ENCODE results near the gene ADAMTS14.
"Not testable (repeated sequence)": the region's sequence is repeated elsewhere in the genome, so short reads cannot be mapped to it uniquely, and the experiment has no call there.

The ADAMTS14 gene

GRCh38 chr10:70760271-70760787 is 88.0 kb downstream of the ADAMTS14 start:
- no peak overlapping the region for H3K27ac ChIP-seq
- no peak for TF ChIP-seq CTCF (IDR thresholded peaks at IDR 0.05)
- TF ChIP-seq ZFX (IDR thresholded peaks at IDR 0.05; ENCODE audit: borderline replicate concordance) = no peak

- TF ChIP-seq ZFX (IDR thresholded peaks at IDR 0.05; ENCODE audit: borderline replicate concordance) (no peak), CTCF (IDR thresholded peaks at IDR 0.05) (no peak)
- H3K27ac ChIP-seq = no peak overlapping the region
These were observed 88.8 kb downstream of the ADAMTS14 start for GRCh38 chr10:70761031-70761601.

DNA sequence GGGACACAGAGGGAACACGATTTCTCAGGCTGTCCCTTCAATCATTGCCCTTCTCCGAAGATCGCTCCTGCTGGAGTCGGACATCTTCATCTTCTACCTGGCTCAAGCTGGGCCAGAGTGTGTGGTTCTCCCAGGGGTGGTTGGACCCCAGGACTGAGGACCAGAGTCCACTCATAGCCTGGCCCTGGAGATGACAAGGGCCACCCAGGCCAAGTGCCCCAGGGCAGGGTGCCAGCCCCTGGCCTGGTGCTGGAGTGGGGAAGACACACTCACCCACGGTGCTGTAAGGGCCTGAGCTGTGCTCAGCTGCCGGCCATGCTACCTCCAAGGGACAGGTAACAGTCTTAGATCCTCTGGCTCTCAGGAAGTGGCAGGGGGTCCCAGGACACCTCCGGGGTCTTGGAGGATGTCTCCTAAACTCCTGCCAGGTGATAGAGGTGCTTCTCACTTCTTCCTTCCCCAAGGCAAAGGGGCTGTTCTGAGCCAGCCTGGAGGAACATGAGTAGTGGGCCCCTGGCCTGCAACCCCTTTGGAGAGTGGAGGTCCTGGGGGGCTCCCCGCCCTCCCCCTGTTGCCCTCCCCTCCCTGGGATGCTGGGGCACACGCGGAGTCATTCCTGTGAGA is 89.5 kb downstream of the ADAMTS14 start:
- TF ChIP-seq ZFX (IDR thresholded peaks at IDR 0.05; ENCODE audit: borderline replicate concordance) = no peak
- no peak for TF ChIP-seq CTCF (IDR thresholded peaks at IDR 0.05)
- no peak overlapping the region for H3K27ac ChIP-seq

GRCh38 chr10:70762441-70763175 is 90.3 kb downstream of the ADAMTS14 start:
- TF ChIP-seq CTCF (IDR thresholded peaks at IDR 0.05) (no peak), ZFX (IDR thresholded peaks at IDR 0.05; ENCODE audit: borderline replicate concordance) (no peak)
- no peak overlapping the region for H3K27ac ChIP-seq

GRCh38 chr10:70763567-70763966 is 91.3 kb downstream of the ADAMTS14 start:
- no peak for TF ChIP-seq ZFX (IDR thresholded peaks at IDR 0.05; ENCODE audit: borderline replicate concordance)
- no peak for TF ChIP-seq CTCF (IDR thresholded peaks at IDR 0.05)
- no peak overlapping the region for H3K27ac ChIP-seq

DNA sequence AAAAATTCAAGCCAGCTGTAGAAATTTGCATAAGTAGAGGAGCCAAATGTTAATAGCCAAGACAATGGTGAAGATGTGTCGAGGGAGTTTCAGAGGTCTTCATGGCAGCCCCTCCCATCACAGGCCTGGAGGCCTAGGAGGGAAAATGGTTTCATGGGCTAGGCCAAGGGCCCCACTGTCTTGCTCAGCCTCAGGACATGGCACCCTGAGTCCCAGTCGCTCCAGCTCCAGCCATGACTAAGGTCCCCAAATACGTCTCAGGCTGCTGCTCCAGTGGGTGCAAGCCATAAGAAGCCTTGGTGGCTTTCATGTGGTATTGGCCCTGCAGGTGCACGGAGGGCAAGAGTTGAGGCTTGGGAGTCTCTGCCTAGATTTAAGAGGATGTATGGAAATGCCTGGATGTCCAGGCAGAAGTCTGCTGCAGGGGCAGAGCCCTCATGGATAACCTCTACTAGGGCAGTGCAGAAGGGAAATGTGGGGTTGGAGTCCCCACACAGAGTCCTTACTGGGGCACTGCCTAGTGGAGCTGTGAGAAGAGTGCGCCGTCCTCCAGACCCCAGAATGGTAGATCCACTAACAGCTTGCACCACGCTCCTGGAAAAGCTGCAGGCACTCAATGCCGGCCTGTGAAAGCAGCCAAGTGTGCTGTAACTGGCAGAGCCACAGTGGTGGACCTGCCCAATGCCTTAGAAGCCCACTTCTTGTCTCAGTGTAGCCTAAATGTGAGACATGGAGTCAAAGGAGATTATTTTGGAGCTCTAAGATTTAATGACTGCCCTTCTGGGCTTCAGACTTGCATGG is 93.7 kb downstream of the ADAMTS14 start:
- no peak for TF ChIP-seq ZFX (IDR thresholded peaks at IDR 0.05; ENCODE audit: borderline replicate concordance)
- TF ChIP-seq CTCF (IDR thresholded peaks at IDR 0.05) = no peak
- no peak overlapping the region for H3K27ac ChIP-seq

GRCh38 chr10:70768026-70768685 is 95.8 kb downstream of the ADAMTS14 start:
- H3K27ac ChIP-seq = not testable (repeated sequence)

All from 22Rv1 (cell line).